Activated CD4-positive, alpha-beta T cell treated with anti-CD3 and anti-CD28 coated beads, Interleukin-2, amount 50 U/mL, for 16 hours (primary cell): ENCODE results near the gene GATM.
"Not testable (repeated sequence)": the region's sequence is repeated elsewhere in the genome, so short reads cannot be mapped to it uniquely, and the experiment has no call there.

ENCODE experiments used
- DNase-seq: peaks from one replicate; pipeline ENCODE4 v3.0.0-alpha.2; 2020

GATM gene

DNA sequence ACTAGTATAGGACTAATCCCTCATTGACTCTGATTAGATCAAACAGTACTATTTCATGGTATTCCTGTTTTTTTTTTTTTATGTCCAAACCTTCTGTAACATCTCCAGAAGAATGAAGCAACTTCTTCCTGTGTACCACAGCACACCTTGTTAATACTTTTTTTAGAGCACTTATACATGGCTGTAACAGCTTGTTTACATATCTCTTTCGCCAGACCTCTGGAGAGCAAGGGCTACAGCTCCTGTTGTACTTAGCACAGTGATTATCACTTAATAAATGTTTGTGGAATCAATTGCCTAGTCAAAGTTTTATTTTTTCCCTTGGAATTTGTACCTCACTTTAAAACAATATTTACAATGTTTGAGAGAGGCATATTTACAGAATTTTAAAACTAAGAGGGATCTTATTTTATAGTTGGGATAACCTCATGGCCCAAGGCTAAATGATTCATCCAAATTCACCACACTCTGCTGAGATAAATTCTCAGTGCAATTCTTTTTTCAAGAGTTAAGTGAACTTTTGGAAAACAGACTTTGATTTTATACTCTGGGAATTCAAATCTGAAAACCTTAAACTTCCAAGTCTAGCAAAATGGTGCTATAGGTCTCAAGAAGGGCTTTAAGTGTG is 9.2 kb upstream of the GATM start:
- DNase-seq: no peak

DNA sequence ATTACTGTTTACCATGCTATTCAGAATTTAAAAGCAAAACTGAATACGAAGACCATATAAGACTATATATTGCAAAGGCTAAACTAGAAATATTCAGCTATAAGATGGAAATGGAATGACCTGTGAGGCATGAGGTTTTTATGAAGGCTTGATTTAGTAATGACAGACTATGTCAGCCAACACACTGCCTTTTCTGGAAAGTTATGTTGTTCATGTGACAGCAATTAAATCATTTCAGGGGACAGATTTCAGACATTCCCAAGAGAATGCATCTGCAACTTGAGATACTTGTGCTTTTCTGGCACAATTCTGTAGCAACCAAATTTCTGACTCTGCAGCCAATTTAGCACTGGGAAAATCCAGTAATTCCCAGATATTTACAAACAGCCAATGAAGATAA is 8.6 kb upstream of the GATM start:
- DNase-seq: no peak

DNA sequence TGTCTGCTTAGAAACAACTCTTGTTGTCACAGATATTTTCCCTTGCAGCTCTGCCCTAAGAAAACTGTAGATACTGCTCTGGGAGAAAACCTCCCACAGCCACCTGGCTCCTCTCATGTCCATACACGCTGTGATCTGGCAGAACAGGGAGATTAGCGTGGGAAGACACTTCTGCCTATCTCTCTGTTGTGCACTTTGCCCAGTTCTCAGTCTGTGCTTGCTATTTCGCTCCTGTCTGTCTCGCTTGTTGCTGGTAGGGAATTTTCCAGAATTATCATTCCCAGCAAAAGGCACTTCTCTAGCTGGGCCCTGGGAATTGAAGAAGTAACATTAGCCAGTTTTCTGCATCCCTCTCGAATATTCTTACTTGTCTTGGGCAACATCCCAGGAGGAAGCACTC is 8.1 kb upstream of the GATM start:
- no peak for DNase-seq

DNA sequence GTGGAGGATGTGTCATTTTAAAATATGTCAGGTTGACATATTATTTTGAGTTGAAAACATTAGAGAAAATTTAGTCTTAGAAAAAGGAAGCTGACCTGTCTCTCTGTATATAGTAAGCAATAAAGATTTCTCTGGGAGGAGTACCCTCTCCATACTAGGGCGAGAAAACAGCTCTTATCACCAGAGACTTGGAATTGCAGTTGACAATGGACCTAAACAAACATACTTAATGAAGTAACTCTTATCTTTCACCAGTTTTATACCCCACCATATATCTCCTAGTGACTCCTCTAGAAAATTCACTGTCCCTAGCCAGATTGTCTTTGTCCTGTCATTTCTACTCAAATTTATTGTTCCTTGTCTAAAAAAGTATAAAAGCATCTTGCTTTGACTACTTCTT is 7.2 kb upstream of the GATM start:
- DNase-seq: no peak

DNA sequence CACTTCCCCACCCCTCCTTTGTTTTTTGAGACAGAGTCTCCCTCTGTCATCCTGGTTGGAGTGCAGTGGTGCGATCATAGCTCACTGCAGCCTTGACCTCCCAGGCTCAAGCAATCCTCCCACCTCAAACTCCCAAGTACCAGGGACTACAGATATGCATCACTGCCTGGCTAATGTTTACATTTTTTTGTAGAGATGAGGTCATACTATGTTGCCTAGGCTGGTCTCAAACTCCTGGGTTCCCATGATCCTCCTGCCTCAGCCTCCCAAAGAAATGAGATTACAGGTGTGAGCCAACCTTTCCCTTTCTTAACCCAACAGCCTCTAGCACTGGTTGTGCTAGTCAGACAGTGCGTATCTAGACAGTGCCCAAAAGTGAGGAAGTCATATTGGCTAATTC is 6.4 kb upstream of the GATM start:
- no peak for DNase-seq

DNA sequence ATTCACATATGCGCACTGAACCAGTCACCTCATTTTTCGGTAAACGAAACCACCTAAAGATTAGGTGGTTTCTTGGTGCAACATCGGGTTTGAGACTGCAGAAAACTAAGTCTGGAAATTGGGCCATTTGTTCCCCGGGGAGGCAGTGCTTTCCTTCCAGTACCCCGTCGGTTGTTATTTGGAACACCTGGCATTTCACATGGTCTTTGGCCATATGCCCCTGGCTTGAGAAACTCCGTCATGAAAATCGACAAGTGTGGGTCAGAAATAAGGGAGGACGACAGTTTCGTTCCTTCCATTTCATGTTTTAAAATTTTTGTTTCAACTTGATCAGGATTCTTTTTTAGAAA is 544 bp upstream of the GATM start:
- no peak for DNase-seq

DNA sequence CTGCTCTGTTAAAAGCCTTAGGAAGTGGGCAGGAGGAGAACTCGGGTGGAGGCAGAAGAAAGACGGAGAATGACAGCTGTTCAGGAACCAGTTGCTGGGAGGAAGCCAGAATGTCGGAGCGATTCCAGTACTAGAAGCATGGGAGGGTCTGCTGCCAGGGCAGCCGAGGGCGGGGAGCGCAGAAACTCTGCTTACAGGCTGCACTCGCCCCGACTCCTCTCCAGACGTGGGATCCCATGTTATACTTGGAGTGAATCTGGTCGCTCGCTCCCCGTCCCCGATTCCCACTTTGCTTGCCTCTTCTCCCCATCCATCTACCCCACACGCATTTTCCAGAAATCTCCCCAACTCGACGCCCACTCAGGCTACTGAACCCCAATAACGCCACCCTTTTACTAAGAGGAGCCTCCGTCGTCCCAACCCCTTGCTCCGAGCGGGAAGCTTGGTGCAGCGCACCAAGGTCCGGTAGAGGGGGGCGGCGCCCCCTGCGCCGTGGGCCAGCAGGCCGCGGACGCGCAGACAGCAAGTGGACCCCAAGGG is 665 bp downstream of the GATM start:
- DNase-seq: no peak

DNA sequence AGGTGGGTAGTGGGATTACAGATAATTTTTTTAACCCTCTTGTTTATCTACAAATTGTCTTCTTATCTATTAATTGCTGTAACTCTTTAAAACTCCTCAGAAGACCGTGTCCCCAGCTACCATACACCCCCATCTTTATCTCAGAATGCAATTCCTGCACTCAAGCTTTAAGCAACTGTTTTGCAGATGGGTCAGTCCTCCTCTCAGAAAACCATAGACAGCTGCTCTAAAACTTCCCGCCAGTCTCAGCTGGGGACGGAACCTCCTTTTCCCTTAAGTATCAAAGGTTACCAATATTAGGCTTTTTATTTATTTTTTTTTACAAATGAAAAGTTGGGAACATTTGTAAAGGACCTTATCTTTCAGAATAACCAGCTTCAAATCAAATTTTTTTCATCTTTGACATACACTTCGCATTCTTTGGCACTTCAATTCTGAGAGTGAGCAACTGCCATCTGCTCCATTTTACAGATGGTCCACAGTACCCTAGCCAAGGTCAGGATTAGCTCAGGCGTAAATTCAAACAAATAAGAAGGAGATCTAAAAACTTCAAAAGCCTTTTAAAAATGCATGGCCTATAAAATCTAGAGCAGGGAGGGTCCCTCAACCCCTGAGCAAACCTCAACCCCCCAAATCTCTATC is 1.3 kb downstream of the GATM start:
- no peak for DNase-seq

DNA sequence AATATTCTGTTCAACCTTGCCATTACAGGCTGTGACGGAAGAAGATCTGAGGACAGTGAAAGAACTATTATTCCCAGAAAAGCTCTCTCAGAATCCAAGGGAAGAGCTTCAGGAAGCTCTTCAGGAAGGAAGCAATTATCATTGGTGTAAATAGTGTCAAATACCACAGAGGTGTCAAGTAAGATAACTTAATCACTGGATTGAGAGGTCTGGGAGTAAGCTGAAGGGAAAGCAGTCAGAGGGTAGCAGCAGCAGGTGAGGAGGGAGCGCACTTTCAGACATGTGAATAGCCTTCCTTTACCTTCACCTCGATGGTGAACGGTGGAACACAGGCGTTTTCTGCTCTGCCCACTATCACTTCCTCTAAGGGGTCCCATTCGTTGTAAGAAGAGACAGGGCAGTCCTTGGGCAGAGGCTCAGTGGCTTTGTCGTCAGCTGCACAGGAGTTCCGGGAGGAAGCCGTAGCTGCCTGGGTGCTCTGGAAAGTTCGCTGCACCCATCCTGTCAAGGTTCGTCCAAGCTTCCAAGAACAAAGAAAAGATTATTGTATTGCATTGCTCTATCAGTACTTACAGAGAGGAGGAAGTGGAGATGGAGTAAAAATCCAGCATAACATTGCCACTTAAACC is 1.9 kb downstream of the GATM start:
- no peak for DNase-seq

DNA sequence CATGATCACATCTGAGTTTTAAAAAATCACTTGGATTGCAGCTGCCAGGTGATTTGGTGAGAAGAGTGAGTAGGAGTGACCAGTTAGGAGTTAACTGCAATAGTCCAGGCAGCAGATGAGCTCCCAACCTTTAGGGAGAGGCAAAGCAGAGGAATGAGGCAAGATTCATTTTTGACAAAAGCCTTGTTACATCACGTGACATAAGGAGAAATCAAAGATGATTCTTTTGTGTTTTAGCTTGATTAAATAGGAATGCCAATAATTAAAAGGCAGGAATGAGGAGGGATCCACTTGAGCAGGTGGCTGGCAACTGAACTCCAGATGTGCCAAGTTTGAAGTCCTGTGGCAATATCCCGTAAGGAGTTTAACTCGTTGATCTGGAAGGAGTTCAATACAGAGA is 2.5 kb downstream of the GATM start:
- DNase-seq: no peak

DNA sequence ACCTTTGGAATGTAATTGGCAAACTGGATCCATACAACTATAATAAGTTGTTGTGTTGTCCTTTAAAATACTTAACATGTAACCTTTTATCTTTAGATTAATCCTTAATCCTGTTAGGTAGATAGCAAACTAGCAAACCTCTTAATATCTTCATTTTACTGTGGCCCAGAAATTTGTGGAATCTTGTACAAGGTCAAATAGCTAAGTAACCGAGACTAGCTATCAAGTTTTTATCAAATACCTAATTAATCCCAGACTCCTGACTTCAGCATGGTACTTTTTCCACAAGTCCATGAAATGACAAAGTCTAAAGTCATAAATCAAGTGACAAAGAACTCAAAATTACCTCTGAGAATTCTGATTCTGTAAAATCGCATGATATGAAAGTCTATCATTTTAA is 4.4 kb downstream of the GATM start:
- DNase-seq: no peak

DNA sequence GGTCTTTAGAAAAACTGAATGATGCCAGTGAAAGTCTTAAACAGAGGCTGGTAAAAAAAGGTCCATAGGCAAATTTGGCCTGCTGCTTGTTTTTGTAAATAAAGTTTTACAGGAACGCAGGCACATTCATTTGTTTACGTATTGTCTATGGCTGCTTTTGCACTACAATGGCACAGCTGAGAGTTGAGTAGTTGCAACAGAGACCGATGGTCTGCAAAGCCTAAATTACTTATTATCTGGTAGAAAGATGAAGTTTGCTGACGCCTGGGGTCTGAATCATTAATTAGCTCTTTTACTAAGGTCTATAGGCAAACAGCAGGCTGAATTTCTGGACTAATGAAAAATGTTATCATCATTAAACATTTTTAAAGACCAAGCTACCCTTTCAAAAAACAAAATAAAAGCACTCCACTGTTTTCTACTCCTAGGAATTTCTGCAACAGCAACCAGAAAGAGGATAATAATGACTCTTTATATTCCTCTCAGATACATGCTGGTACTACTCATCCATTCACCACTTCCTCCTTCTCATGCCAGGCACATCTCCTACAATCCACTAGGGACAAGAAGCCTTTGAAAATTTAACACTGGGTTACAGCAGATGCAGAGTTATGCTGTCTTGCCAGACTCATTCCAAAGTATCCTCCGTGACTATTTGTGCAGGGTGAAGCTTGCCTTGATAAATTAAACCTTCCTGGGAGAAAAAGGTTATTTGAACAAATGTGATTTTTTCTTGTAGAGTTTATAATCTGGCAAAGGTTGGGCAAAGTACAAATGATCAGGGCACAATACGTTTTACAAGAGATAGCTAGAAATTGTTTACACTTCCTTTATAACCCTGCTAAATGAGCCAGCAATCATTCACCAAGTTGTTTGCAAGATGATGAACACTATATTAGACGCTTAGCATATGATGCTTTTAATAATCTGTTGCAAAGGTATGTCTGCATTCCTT is 6.0 kb downstream of the GATM start:
- no peak for DNase-seq

DNA sequence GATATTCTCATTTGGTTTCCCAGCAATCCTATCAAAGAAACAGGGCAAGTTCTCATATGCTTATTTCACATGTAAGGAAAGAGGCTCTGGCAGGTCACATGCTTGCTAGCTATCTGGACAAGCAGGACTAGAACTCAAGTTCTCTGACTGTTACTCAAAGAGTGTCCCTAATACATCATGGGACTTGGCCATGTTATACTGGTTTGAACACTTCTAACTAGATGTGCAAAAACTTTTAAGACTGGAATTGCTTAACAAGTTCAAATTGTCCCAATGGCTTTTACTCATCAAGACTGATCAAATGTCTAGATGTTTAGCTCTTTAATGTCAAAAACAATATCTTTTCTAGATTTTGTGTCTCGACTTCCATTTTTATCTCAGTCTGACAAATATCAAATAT is 6.8 kb downstream of the GATM start:
- DNase-seq: no peak

DNA sequence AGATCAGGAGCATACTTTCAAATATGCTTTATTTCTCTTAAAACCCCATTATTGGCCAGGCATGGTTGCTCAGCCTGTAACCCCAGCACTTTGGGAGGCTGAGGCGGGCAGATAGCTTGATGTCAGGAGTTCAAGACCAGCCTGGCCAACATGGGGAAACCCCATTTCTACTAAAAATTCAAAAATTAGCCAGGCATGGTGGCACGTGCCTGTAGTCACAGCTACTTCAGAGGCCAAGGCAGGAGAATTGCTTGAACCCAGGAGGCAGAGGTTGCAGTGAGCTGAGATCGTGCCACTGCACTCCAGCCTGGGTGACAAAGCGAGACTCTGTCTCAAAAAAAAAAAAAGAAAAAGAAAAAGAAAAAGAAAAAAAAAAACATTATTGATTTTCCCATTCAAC is 8.3 kb downstream of the GATM start:
- not testable (repeated sequence) for DNase-seq

DNA sequence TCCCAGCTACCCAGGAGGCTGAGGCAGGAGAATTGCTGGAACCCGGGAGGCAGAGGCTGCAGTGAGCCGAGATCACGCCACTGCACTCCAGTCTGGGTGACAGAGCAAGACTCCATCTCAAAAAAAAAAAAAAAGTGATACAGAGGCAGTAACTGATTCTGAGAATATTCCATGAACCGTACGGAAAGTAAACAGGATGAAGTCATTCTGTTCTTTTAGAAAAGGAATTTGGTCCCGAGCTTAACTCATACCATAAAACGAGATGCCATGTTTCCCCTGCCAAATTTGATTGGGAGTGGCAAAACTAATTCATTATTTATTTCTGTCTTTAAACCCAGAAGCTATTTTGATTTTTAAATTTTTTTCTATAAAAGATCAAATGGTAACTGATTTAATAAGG is 11.1 kb downstream of the GATM start:
- not testable (repeated sequence) for DNase-seq

DNA sequence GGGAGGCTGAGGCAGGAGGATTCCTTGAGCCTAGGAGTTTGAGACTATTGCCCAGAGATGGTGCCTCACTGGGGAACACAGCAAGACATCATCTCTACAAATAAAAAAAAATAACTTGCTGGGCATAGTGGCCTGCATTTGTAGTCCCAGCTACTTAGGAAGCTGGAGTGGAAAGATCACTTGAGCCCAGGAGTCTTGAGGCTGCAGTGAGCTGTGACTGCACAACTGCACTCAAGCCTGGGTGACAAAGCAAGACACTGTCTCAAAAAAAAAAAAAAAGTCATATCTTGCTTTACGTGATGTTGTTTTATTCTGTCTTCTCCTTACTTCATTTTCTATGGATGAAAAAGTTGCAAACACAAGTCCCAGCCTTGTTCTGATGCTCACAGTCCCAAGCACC is 14.1 kb downstream of the GATM start:
- no peak for DNase-seq

DNA sequence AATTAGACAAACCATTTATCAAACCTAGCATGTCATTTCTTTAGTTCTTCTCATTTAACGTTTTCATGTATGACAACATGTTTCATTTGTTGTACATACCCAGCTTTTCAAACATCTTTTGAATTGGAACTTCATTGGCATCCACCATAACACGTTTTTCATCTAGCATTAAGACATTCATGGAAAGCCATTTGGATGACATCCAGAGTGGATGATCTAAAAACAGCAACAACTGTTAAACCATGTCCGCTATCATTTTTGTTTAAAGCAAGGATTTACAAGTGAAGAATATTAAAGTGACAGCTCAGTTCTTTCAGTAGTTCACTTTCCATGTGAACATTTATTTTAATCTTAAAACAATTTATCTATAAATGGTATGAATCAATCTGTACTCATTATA is 14.5 kb downstream of the GATM start:
- DNase-seq: no peak

DNA sequence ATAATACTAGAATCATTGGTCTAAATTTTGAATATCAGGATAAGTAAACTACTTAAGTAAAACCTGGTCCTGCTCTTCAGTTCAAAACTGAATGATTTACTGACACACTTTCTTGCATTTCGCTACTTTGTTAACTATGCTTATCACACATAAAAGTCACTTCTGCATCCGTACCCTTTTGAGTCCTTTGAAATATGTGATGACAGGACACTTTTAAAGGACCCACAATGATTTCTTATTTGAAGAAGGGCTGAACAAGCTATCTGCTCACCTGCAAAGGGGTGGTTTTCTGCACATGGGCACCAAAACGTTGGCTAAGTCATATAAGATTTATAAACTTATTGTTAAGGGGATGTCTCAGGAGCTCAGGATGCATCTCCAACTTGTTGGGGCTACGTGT is 15.0 kb downstream of the GATM start:
- no peak for DNase-seq

DNA sequence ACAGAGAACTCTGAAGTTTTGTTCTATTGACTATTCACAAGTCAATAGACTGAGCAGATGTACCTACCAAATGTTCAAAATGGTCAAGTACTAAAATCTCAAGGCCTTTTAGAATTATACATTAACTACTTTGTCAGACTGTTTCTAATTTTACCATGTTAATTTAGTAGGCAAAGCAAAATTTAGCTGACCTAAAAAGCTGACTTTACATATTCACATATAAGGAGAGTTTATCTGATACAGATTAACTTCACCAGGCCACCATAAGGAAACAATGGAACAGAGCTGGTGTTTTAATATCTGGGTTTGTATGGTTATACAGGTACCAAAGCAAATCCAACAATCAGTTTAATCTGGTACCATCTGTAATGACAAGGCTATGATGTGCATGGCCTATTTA is 15.9 kb downstream of the GATM start:
- DNase-seq: no peak

DNA sequence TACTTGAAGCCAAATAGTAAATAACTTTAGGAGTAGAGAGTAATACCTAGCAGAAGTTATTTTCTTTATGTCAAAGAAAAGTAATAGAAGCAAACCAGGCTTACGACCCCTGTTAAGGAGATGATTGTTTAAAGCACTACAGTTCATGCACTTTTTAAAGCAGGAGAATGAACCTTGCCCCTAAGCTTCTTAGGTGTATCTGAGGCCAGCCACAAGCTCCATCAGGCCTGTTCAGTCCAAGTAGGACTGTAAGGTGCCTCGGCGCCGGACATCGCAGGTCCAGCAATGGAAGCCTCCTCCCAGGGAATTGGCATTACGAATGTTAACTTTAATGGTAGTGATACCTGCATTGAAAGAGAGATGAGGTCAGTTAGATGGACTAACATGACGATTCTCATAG is 16.5 kb downstream of the GATM start:
- DNase-seq: no peak

DNA sequence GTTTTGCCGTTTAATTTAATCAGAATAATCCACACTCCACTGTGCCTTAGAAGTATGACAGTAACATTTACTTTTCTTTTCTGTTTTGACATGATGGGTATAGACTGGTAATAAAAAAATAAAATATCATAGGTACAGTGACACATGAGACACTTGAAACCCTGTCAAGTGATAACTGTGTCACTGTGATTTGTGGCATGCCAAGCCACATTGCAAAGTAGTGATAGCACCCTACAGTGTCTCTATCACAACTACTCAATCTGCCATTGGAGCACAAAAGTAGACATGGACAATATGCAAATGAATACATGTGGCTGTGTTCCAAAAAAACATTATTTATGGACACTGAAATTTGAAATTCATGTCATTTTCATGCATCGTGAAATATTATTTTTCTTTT is 22.5 kb downstream of the GATM start:
- no peak for DNase-seq

DNA sequence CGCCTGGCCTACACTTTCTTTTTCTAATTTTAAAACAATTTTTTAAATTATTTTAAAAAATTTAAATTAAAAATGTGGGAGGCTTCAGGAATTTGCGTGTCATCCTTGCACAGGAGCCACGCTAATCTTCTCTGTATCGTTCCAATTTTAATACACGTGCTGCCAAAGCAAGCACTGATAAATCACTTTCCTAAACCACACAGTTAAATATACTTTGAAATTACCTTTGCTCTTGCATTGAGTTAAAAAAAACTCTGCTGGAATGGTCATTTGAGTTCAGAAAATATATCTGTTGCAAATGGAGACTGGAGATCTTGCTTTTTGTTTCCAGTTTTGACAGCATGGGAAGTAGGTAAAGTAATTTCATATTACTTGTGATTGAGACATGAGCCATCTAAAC is 23.6 kb downstream of the GATM start:
- no peak for DNase-seq

DNA sequence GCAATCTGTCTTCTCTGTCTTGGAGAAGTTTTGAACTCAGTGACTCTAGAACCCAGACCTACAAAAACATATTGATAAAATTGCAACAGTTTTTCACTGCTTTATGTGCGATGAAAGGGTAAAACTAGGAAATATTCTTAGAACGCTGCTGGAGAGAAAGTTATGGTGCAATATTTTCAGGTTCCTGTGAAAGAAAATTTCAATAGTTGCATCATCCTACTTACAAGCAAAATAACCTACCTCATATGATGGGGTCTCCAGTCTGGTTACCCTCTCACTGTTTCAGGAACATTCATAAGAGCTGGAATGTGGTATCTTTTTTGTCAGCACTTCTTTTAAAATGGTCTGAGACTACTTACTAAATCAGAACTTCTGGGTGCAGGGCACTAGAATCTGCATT is 27.1 kb downstream of the GATM start:
- no peak for DNase-seq

DNA sequence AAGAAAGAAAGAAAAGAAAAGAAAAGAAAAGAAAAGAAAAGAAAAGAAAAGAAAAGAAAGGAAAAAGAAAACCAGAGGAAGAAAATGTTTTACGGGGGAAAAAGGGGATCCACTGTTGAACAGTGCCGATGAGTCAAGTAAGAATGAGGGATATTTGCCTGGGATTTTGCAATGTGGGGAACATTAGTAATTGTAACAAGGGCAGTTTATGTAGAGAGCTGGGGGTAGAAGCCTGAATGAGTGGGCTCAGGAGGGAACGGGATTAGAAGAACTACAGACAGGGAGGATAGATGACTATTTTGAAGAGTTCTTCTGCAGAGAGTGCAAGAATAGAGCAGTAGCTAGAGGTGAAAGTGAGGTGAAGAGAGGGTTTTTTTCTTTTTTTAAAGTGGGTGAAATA is 28.7 kb downstream of the GATM start:
- no peak for DNase-seq
